H9 (cell line): Measurements from ENCODE around the gene UBE2D3. TPM values are rescaled to one million over a fixed set of nuclear protein-coding genes. Genes with fewer than 3 reads are reported as not detected.

Source experiments
- DNase-seq: peaks from one replicate; pipeline ENCODE4 v3.0.0-alpha.2; 2017
- H2AFZ ChIP-seq: one replicate; pipeline ENCODE4 v1.6.1; 2013; ENCODE audit warnings: mild to moderate bottlenecking, low read length, control low read depth, moderate library complexity
- H2AK5ac ChIP-seq: 2 replicates; pipeline ENCODE4 v1.6.1; 2013; ENCODE audit warnings: low read length, control low read depth, mixed read lengths; ENCODE audit not compliant: insufficient read length
- H2BK120ac ChIP-seq: one replicate; pipeline ENCODE4 v1.6.1; 2013; ENCODE audit warnings: low read depth, mild to moderate bottlenecking, low read length, control low read depth, inconsistent platforms; ENCODE audit not compliant: poor library complexity, severe bottlenecking
- H2BK12ac ChIP-seq: 2 replicates; pipeline ENCODE4 v1.6.1; 2013; ENCODE audit warnings: low read length, control low read depth, mixed read lengths, low read depth; ENCODE audit not compliant: insufficient read length
- H2BK15ac ChIP-seq: 2 replicates; pipeline ENCODE4 v1.6.1; 2013; ENCODE audit warnings: low read depth, low read length, control low read depth
- H2BK20ac ChIP-seq: one replicate; pipeline ENCODE4 v1.6.1; 2013; ENCODE audit warnings: low read depth, mild to moderate bottlenecking, low read length, control low read depth, inconsistent platforms; ENCODE audit not compliant: poor library complexity, severe bottlenecking
- H2BK5ac ChIP-seq: 2 replicates; pipeline ENCODE4 v1.6.1; 2013; ENCODE audit warnings: low read length, control low read depth, mixed read lengths; ENCODE audit not compliant: insufficient read length
- H3K14ac ChIP-seq: 2 replicates; pipeline ENCODE4 v1.6.1; 2013; ENCODE audit warnings: low read length, control low read depth; ENCODE audit not compliant: insufficient read depth
- H3K18ac ChIP-seq: 2 replicates; pipeline ENCODE4 v1.6.1; 2013; ENCODE audit warnings: low read depth, mild to moderate bottlenecking, mixed read lengths, low read length, control low read depth; ENCODE audit not compliant: insufficient read length
- H3K23ac ChIP-seq: 2 replicates; pipeline ENCODE4 v1.6.1; 2013; ENCODE audit warnings: low read length, control low read depth, mixed read lengths, low read depth; ENCODE audit not compliant: insufficient read length
- H3K23me2 ChIP-seq: 2 replicates; pipeline ENCODE4 v1.6.1; 2013; ENCODE audit warnings: low read depth, mild to moderate bottlenecking, mixed read lengths, low read length, control low read depth; ENCODE audit not compliant: insufficient read length, poor library complexity, severe bottlenecking
- H3K27ac ChIP-seq: 2 replicates; pipeline ENCODE4 v1.5.1; 2013; ENCODE audit warnings: low read length, control low read depth, mixed read lengths, low read depth; ENCODE audit not compliant: insufficient read length
- H3K27me3 ChIP-seq: 2 replicates; pipeline ENCODE4 v1.6.1; 2013; ENCODE audit warnings: low read length, control low read depth, inconsistent platforms; ENCODE audit not compliant: insufficient read depth
- H3K4ac ChIP-seq: 2 replicates; pipeline ENCODE4 v1.6.1; 2013; ENCODE audit warnings: low read depth, mild to moderate bottlenecking, control low read depth, inconsistent platforms, low read length, moderate library complexity
- H3K4me1 ChIP-seq: 2 replicates; pipeline ENCODE4 v1.6.1; 2013; ENCODE audit warnings: low read length, control low read depth, inconsistent platforms; ENCODE audit not compliant: insufficient read depth
- H3K4me2 ChIP-seq: 2 replicates; pipeline ENCODE4 v1.6.1; 2013; ENCODE audit warnings: low read length, control low read depth, mixed read lengths; ENCODE audit not compliant: insufficient read length, insufficient read depth
- H3K56ac ChIP-seq: 2 replicates; pipeline ENCODE4 v1.6.1; 2013; ENCODE audit warnings: low read depth, mild to moderate bottlenecking, mixed read lengths, low read length, control low read depth; ENCODE audit not compliant: insufficient read length
- H3K79me1 ChIP-seq: 2 replicates; pipeline ENCODE4 v1.6.1; 2013; ENCODE audit warnings: low read depth, mild to moderate bottlenecking, moderate library complexity, low read length, control low read depth, inconsistent platforms; ENCODE audit not compliant: insufficient read depth, poor library complexity, severe bottlenecking
- H3K79me2 ChIP-seq: 2 replicates; pipeline ENCODE4 v1.6.1; 2013; ENCODE audit warnings: low read length, control low read depth, inconsistent platforms; ENCODE audit not compliant: insufficient read depth
- H3K9ac ChIP-seq: 2 replicates; pipeline ENCODE4 v1.6.1; 2013; ENCODE audit warnings: low read length, control low read depth, mixed read lengths; ENCODE audit not compliant: insufficient read length; ENCODE audit errors: extremely low read depth
- H3K9me3 ChIP-seq: one replicate; pipeline ENCODE4 v1.6.1; 2013; ENCODE audit warnings: low read depth, low read length, inconsistent platforms; ENCODE audit not compliant: control insufficient read depth
- H3T11ph ChIP-seq: one replicate; pipeline ENCODE4 v1.6.1; 2013; ENCODE audit warnings: mild to moderate bottlenecking, low read length, control low read depth, inconsistent platforms
- H4K20me1 ChIP-seq: one replicate; pipeline ENCODE4 v1.6.1; 2013; ENCODE audit not compliant: control insufficient read depth, insufficient read length, insufficient read depth
- H4K5ac ChIP-seq: 2 replicates; pipeline ENCODE4 v1.6.1; 2013; ENCODE audit warnings: low read depth, mild to moderate bottlenecking, mixed read lengths, low read length, control low read depth; ENCODE audit not compliant: insufficient read length
- H4K8ac ChIP-seq: replicated peaks from 2 replicates; pipeline ENCODE4 v1.6.1; 2013; ENCODE audit warnings: low read length, control low read depth, mixed read lengths, low read depth; ENCODE audit not compliant: insufficient read length
- H4K91ac ChIP-seq: 2 replicates; pipeline ENCODE4 v1.6.1; 2013; ENCODE audit warnings: low read depth, mild to moderate bottlenecking, moderate library complexity, mixed read lengths, low read length, control low read depth; ENCODE audit not compliant: insufficient read length
- H3K27ac Mint-ChIP-seq, 3 experiments: 2 replicates in 2 of 3; 3 replicates in 1 of 3; pipeline ENCODE4 v1.8.0; 2020 to 2021; ENCODE audit warnings: mixed read lengths in 3 of 3, mild to moderate bottlenecking in 1 of 3, moderate library complexity in 1 of 3
- H3K27me3 Mint-ChIP-seq: 2 replicates; pipeline ENCODE4 v1.8.0; 2021; ENCODE audit warnings: low read depth, mild to moderate bottlenecking, moderate library complexity, mixed read lengths
- H3K36me3 Mint-ChIP-seq, 3 experiments: 2 replicates in 2 of 3; 3 replicates in 1 of 3; pipeline ENCODE4 v1.8.0; 2020 to 2021; ENCODE audit warnings: low read depth in 3 of 3, mixed read lengths in 3 of 3; ENCODE audit not compliant: insufficient read depth in 1 of 3
- H3K4me1 Mint-ChIP-seq, 2 experiments: 2 replicates each; pipeline ENCODE4 v1.8.0; 2020; ENCODE audit warnings: mixed read lengths in 2 of 2
- H3K4me3 Mint-ChIP-seq, 2 experiments: 2 replicates in 1 of 2; 3 replicates in 1 of 2; pipeline ENCODE4 v1.8.0; 2020 to 2021; ENCODE audit warnings: mild to moderate bottlenecking in 2 of 2, mixed read lengths in 2 of 2, moderate library complexity in 1 of 2
- H3K9me3 Mint-ChIP-seq, 2 experiments: 2 replicates in 1 of 2; 3 replicates in 1 of 2; pipeline ENCODE4 v1.8.0; 2020; ENCODE audit warnings: mild to moderate bottlenecking in 2 of 2, mixed read lengths in 2 of 2, moderate library complexity in 1 of 2
- WGBS: extraction: QIAGEN DNeasy Blood & Tissue Kit; methylation state at CpG from one replicate; pipeline ENCODE4 v1.1.7; 2013; ENCODE audit warnings: missing lambda C conversion rate, low lambda C conversion rate, mixed read lengths; ENCODE audit not compliant: insufficient read length; ENCODE audit errors: extremely low coverage; 5-methylcytosine and 5-hydroxymethylcytosine counted together
- total RNA-seq: library from RNA; stranded (reverse); gene quantifications from 2 replicates; pipeline ENCODE4 v1.2.1, GENCODE V29; 2021
- TF ChIP-seq, protein P1 (sequence below): fragments of 200-600 bp; sonication (generic); conservative IDR thresholded peaks from 3 replicates; pipeline ENCODE4 v1.8.0; 2021; ENCODE audit warnings: antibody characterized with exemption, mild to moderate bottlenecking

UBE2D3 gene
- total RNA-seq, 1 experiment from 2014 or later = 378 TPM

DNA sequence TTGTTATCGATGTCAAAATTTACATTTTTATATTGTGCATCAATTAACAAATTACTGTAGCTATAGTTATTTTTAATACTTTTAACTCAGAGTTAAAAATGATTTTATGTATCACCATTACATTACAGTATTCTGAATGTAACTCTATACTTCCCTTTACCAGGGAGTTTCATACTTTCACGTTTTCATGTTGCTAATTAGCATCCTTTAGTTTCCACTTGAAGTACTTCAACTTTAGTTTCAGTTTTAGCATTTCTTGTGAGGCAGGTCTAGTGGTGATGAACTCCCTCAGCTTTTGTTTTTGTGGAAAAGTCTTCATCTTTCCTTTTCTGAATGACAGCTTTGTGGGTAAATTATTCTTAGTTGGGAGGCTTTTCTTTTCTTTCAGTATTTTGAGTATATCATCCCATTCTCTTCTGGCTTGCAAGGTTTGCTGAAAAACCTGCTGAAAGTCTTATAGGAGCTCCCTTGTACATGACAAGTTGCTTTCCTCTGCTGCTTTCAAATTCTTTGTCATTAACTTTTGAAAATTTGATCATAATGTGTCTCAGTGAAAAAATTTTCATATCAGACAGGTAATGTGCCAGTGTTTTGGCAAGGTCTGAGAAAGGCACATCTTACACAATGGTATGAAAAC, 31.6 kb upstream of the UBE2D3 start:
- H2BK5ac ChIP-seq = no peak overlapping the region
- no peaks in the 10 kb centered on the region for H3K79me2 ChIP-seq
- H3K27ac Mint-ChIP-seq = no peak overlapping the region
- no peak overlapping the region for H3K27ac ChIP-seq
- no peaks in the 10 kb centered on the region for H3K27me3 ChIP-seq
- no peak overlapping the region for H3K18ac ChIP-seq
- TF ChIP-seq, protein P1, sequence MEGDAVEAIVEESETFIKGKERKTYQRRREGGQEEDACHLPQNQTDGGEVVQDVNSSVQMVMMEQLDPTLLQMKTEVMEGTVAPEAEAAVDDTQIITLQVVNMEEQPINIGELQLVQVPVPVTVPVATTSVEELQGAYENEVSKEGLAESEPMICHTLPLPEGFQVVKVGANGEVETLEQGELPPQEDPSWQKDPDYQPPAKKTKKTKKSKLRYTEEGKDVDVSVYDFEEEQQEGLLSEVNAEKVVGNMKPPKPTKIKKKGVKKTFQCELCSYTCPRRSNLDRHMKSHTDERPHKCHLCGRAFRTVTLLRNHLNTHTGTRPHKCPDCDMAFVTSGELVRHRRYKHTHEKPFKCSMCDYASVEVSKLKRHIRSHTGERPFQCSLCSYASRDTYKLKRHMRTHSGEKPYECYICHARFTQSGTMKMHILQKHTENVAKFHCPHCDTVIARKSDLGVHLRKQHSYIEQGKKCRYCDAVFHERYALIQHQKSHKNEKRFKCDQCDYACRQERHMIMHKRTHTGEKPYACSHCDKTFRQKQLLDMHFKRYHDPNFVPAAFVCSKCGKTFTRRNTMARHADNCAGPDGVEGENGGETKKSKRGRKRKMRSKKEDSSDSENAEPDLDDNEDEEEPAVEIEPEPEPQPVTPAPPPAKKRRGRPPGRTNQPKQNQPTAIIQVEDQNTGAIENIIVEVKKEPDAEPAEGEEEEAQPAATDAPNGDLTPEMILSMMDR = no peak
- no peak overlapping the region for H2AK5ac ChIP-seq
- H2AFZ ChIP-seq = no peak overlapping the region
- no peak overlapping the region for H3K4me3 Mint-ChIP-seq
- H3K4me1 Mint-ChIP-seq = 0 out of 4 replicates have a peak, but pooled peaks cover 2 to 4% of the 10 kb centered on the region in 2 experiments
- H3K56ac ChIP-seq = no peak overlapping the region
- H2BK120ac ChIP-seq = no peak overlapping the region
- H3K23ac ChIP-seq = no peak overlapping the region
- no peak overlapping the region for H2BK15ac ChIP-seq
- H3K14ac ChIP-seq = no peak overlapping the region
- H3K9me3 ChIP-seq = no peaks in the 10 kb centered on the region
- H4K20me1 ChIP-seq = no peaks in the 10 kb centered on the region
- H4K91ac ChIP-seq = no peak overlapping the region
- H4K5ac ChIP-seq = no peak overlapping the region
- H3K79me1 ChIP-seq = peaks cover 3% of the 10 kb centered on the region
- no peak overlapping the region for H3T11ph ChIP-seq
- no peaks in the 10 kb centered on the region for H3K23me2 ChIP-seq
- H3K4ac ChIP-seq = no peak overlapping the region
- WGBS = 100% methylated on average over 1 of the region's 2 CpGs
- no peaks in the 10 kb centered on the region for H3K4me1 ChIP-seq
- H3K36me3 Mint-ChIP-seq = peaks cover 28 to 35% (median 33%) of the 10 kb centered on the region in 3 experiments
- no peak overlapping the region for H2BK12ac ChIP-seq
- H3K4me2 ChIP-seq = no peak overlapping the region
- H3K9me3 Mint-ChIP-seq = peaks cover 19 to 20% of the 10 kb centered on the region in 2 experiments
- H3K27me3 Mint-ChIP-seq = no peaks in the 10 kb centered on the region
- DNase-seq = no peak
- no peak overlapping the region for H3K9ac ChIP-seq
- H2BK20ac ChIP-seq = no peak overlapping the region
- H4K8ac ChIP-seq = no peak overlapping the region
